Thoracic aorta (tissue), 2 donors: ENCODE results near the gene AHI1. TPM values are rescaled to one million over a fixed set of nuclear protein-coding genes. Genes with fewer than 3 reads are reported as not detected.

Experiments
- ATAC-seq: fragments of 150-250 bp; one replicate; pipeline ENCODE4 v1.8.0; 2017; ENCODE audit warnings: low read depth; ENCODE audit not compliant: insufficient number of reproducible peaks, low FRiP score
- DNase-seq: peaks from one replicate; pipeline ENCODE4 v3.0.0-alpha.2; 2020; ENCODE audit warnings: low spot score
- H3K27ac ChIP-seq, 2 donors: fragments of 200-600 bp; sonication (generic); 1 replicate in 1 of 2; 2 replicates in 1 of 2; pipeline ENCODE4 v1.5.1; 2016; ENCODE audit warnings: mild to moderate bottlenecking in 2 of 2, moderate library complexity in 2 of 2
- H3K27me3 ChIP-seq: fragments of 200-600 bp; sonication (generic); replicated peaks from 2 replicates; pipeline ENCODE4 v1.6.0; 2016; ENCODE audit warnings: mild to moderate bottlenecking; ENCODE audit not compliant: insufficient read depth
- H3K36me3 ChIP-seq: fragments of 200-600 bp; sonication (generic); one replicate; pipeline ENCODE4 v1.5.1; 2016
- H3K4me1 ChIP-seq, 2 donors: fragments of 200-600 bp; sonication (generic); 1 replicate in 1 of 2; 2 replicates in 1 of 2; pipeline versions ENCODE4 v1.5.1 to v1.6.0; 2016; ENCODE audit warnings: low read depth in 2 of 2, mild to moderate bottlenecking in 1 of 2; ENCODE audit not compliant: control insufficient read depth in 1 of 2
- H3K4me3 ChIP-seq: fragments of 200-600 bp; sonication (generic); 2 replicates; pipeline ENCODE4 v1.5.1; 2016; ENCODE audit warnings: mild to moderate bottlenecking
- H3K9me3 ChIP-seq: fragments of 200-600 bp; sonication (generic); 2 replicates; pipeline ENCODE4 v1.5.1; 2016
- total RNA-seq, 2 donors: library from RNA; depleted of rRNA; stranded (reverse); fragments of >200 nt; gene quantifications; one replicate each; pipeline versions ENCODE4 v1.1.0 to v1.2.3, GENCODE V29; 2016
- TF ChIP-seq, protein P1 (sequence below): fragments of 200-600 bp; sonication (generic); IDR thresholded peaks from one replicate; pipeline ENCODE4 v1.5.1; 2019; ENCODE audit warnings: antibody characterized with exemption

Gene AHI1
- total RNA-seq, 2 donors from 2014 or later: 21.7 to 65.5 TPM

DNA sequence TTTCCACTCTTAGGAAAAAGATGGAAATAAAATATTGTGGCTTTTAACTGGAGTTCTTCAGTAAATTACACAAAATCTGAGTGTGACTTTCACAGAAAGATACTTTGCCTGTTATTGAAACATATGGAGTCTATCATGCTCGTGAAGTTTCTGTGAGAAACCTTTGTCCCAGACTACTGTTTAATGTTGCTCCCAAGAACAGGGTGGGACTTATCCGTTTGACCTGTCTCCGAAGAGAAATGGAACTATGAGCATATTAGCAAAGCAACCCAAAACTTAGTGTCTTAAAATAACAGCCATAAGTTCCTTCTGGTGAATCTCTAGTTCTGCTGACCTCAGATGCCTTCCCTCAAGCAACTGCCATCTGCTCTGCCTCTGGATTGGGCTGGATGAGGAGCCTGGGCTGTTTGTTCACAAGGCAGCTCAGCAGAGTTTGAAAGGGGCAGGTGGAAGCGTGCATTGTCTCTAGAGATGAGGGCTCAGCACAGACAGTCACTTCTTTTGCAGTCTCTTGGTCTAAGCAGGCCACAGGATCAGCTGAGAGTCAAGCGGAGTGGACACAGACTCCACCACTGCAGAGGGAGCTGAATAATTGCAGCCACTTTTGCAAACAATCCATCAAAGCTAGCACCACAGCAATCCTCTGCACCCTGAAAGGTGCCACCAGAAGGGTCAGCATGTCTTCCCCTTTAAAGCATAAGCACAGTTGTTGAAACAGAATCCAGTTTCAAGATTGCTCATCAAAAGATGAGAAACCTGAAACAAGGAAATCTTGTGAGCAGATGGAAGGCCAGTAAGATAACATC lies 263.7 kb downstream of the AHI1 start:
- H3K4me3 ChIP-seq: no peak overlapping the region
- DNase-seq (no peak), ATAC-seq (no peak)
- no peaks in the 10 kb centered on the region for H3K36me3 ChIP-seq
- H3K27me3 ChIP-seq: no peaks in the 10 kb centered on the region
- H3K27ac ChIP-seq: no peak overlapping the region
- H3K9me3 ChIP-seq: no peaks in the 10 kb centered on the region
- H3K4me1 ChIP-seq: no peaks in the 10 kb centered on the region
- TF ChIP-seq, protein P1, sequence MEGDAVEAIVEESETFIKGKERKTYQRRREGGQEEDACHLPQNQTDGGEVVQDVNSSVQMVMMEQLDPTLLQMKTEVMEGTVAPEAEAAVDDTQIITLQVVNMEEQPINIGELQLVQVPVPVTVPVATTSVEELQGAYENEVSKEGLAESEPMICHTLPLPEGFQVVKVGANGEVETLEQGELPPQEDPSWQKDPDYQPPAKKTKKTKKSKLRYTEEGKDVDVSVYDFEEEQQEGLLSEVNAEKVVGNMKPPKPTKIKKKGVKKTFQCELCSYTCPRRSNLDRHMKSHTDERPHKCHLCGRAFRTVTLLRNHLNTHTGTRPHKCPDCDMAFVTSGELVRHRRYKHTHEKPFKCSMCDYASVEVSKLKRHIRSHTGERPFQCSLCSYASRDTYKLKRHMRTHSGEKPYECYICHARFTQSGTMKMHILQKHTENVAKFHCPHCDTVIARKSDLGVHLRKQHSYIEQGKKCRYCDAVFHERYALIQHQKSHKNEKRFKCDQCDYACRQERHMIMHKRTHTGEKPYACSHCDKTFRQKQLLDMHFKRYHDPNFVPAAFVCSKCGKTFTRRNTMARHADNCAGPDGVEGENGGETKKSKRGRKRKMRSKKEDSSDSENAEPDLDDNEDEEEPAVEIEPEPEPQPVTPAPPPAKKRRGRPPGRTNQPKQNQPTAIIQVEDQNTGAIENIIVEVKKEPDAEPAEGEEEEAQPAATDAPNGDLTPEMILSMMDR: no peak
